PC-9 (cell line): ENCODE results near the gene PIK3C3. TPM values are rescaled to one million over a fixed set of nuclear protein-coding genes. Genes with fewer than 3 reads are reported as not detected.

Experiments
- BruUV-seq: library from RNA; stranded (reverse); fragments of 400-500 nt; replicated peaks from 2 replicates; lab custom pipeline; 2021; lab: Mats Ljungman, UMichigan
- CTCF ChIA-PET: fragments of 300-600 bp; sonication (Branson Sonifier 250); formaldehyde crosslinking; loops from one replicate; lab custom pipeline; 2022; ENCODE audit warnings: antibody characterized with exemption; lab: Charles Lee
- POLR2A ChIA-PET: fragments of 300-600 bp; sonication (Branson Sonifier 250); formaldehyde crosslinking; loops from one replicate; lab custom pipeline; 2022; ENCODE audit warnings: antibody characterized with exemption; ENCODE audit not compliant: unreplicated experiment; lab: Charles Lee
- DNase-seq, 2 experiments: peaks; one replicate each; pipeline versions ENCODE4 v3.0.0 to v3.0.0-alpha.2; 2015 to 2022; ENCODE audit warnings: mixed read lengths in 1 of 2
- H2AFZ ChIP-seq: fragments of 200-600 bp; sonication (generic); 2 replicates; pipeline ENCODE4 v1.8.1; 2017; ENCODE audit warnings: antibody characterized with exemption
- H3F3A ChIP-seq: fragments of 200-600 bp; sonication (generic); 2 replicates; pipeline ENCODE4 v1.8.1; 2017; ENCODE audit warnings: antibody characterized with exemption, mild to moderate bottlenecking, low read depth; ENCODE audit not compliant: insufficient read depth
- H3K27ac ChIP-seq: fragments of 200-600 bp; sonication (generic); 2 replicates; pipeline ENCODE4 v1.6.1; 2016; ENCODE audit warnings: mixed run types
- H3K27me3 ChIP-seq: fragments of 200-600 bp; sonication (generic); 2 replicates; pipeline ENCODE4 v1.6.1; 2016; ENCODE audit warnings: low read depth, mixed run types; ENCODE audit not compliant: insufficient read depth
- H3K36me3 ChIP-seq: fragments of 200-600 bp; sonication (generic); 2 replicates; pipeline ENCODE4 v1.6.1; 2016; ENCODE audit warnings: low read depth, mixed run types
- H3K4me1 ChIP-seq: fragments of 200-600 bp; sonication (generic); replicated peaks from 2 replicates; pipeline ENCODE4 v1.6.1; 2016; ENCODE audit warnings: mixed run types; ENCODE audit not compliant: insufficient read depth
- H3K4me2 ChIP-seq: fragments of 200-600 bp; sonication (generic); 2 replicates; pipeline ENCODE4 v1.6.1; 2017; ENCODE audit warnings: mixed run types
- H3K4me3 ChIP-seq: fragments of 200-600 bp; sonication (generic); 2 replicates; pipeline ENCODE4 v1.6.1; 2016; ENCODE audit warnings: mixed run types
- H3K79me2 ChIP-seq: fragments of 200-600 bp; sonication (generic); 2 replicates; pipeline ENCODE4 v1.6.1; 2017; ENCODE audit warnings: low read depth, mixed run types
- H3K9me2 ChIP-seq: fragments of 200-600 bp; sonication (generic); 2 replicates; pipeline ENCODE4 v1.8.1; 2017; ENCODE audit warnings: mild to moderate bottlenecking; ENCODE audit not compliant: insufficient read depth
- H3K9me3 ChIP-seq: fragments of 200-600 bp; sonication (generic); 2 replicates; pipeline ENCODE4 v1.8.1; 2016; ENCODE audit warnings: low read depth; ENCODE audit not compliant: insufficient read depth
- H4K20me1 ChIP-seq: fragments of 200-600 bp; sonication (generic); 2 replicates; pipeline ENCODE4 v1.8.1; 2017; ENCODE audit not compliant: insufficient read depth
- EZH2 ChIP-seq: fragments of 200-600 bp; sonication (generic); IDR thresholded peaks from 2 replicates; pipeline ENCODE4 v1.8.0; 2017; ENCODE audit warnings: antibody characterized with exemption, low read depth
- intact Hi-C: fragments of 100-400 bp; cut with micrococcal nuclease; formaldehyde crosslinking; loops from one replicate; pipeline ENCODE4 v1.10.0; 2022; ENCODE audit not compliant: unreplicated experiment
- total RNA-seq: library from RNA; stranded (reverse); gene quantifications from 2 replicates; pipeline ENCODE4 v1.2.3, GENCODE V29; 2021
- TF ChIP-seq, protein P1 (sequence below): fragments of 200-600 bp; sonication (generic); conservative IDR thresholded peaks from 2 replicates; pipeline ENCODE4 v1.6.1; 2017; ENCODE audit warnings: mixed run types, antibody characterized with exemption, mild to moderate bottlenecking, moderate library complexity

Gene PIK3C3
- total RNA-seq, 1 experiment from 2014 or later = 31.4 TPM

DNA sequence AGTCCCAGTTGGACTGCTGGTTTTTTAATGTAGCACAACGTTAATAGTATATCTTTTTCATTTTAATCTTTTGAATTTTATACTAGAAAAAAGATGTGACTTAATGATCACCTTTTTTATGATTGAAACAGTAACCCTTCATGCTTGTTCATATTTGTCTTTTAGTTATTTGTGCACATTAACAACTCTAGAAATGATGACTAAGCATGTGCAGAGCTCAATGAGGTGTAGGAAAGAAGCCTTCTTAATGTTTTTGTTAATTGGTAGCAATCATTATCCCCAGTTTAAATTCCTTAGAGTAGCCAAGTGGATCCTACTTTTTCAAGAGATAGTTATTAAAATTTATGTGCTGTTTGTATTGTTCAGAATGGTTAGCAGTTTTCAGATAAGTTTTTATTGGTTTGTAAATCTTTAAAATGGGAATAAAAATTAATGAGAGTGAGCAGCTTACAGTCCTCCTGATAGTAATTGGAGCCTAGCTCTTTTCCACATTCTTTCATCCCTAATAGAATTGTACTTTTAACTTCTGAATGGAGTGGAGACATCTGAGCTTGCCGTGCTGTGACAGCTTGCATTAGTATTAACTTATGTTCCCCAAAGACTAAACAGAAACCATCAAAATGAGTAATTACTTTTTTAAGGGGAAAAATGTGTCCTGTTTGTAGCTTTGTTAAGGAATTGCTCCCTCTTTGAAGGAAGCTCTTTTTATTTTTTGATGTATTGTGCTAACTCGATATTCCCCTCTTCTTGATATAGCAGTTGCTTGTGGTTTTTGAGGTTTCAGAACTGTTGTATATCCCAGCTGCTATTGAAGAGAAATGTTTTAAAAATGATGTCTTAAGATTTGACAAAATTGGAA, 17.3 kb downstream of the PIK3C3 start:
- H3K36me3 ChIP-seq = no peaks in the 10 kb centered on the region
- intact Hi-C loops = no loop called here
- H3K9me2 ChIP-seq = no peaks in the 10 kb centered on the region
- no TSS peak for BruUV-seq
- no peaks in the 10 kb centered on the region for H3K27me3 ChIP-seq
- H3K4me1 ChIP-seq = no peaks in the 10 kb centered on the region
- no peak overlapping the region for H3K4me2 ChIP-seq
- H3K79me2 ChIP-seq = no peaks in the 10 kb centered on the region
- no peak overlapping the region for H3K27ac ChIP-seq
- TF ChIP-seq, protein P1, sequence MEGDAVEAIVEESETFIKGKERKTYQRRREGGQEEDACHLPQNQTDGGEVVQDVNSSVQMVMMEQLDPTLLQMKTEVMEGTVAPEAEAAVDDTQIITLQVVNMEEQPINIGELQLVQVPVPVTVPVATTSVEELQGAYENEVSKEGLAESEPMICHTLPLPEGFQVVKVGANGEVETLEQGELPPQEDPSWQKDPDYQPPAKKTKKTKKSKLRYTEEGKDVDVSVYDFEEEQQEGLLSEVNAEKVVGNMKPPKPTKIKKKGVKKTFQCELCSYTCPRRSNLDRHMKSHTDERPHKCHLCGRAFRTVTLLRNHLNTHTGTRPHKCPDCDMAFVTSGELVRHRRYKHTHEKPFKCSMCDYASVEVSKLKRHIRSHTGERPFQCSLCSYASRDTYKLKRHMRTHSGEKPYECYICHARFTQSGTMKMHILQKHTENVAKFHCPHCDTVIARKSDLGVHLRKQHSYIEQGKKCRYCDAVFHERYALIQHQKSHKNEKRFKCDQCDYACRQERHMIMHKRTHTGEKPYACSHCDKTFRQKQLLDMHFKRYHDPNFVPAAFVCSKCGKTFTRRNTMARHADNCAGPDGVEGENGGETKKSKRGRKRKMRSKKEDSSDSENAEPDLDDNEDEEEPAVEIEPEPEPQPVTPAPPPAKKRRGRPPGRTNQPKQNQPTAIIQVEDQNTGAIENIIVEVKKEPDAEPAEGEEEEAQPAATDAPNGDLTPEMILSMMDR = no peak
- no peak for TF ChIP-seq EZH2
- H3K4me3 ChIP-seq = no peak overlapping the region
- H2AFZ ChIP-seq = no peak overlapping the region
- CTCF ChIA-PET = no interaction called here
- POLR2A ChIA-PET = no interaction called here
- no peak for DNase-seq
- H3F3A ChIP-seq = no peaks in the 10 kb centered on the region
- H4K20me1 ChIP-seq = peaks cover 6% of the 10 kb centered on the region
- H3K9me3 ChIP-seq = no peaks in the 10 kb centered on the region

GRCh38 chr18:41973983-41974382, 18.9 kb downstream of the PIK3C3 start:
- TF ChIP-seq, protein P1 = no peak
- TF ChIP-seq EZH2 = no peak
- intact Hi-C loops = no loop called here
- H3K27me3 ChIP-seq = no peaks in the 10 kb centered on the region
- DNase-seq = no peak
- ChIA-PET POLR2A (no interaction called here), CTCF (no interaction called here)
- H3K4me1 ChIP-seq = no peaks in the 10 kb centered on the region
- H3K9me2 ChIP-seq = no peaks in the 10 kb centered on the region
- H3K4me2 ChIP-seq = no peak overlapping the region
- H3K9me3 ChIP-seq = no peaks in the 10 kb centered on the region
- H3K27ac ChIP-seq = no peak overlapping the region
- H3K79me2 ChIP-seq = no peaks in the 10 kb centered on the region
- H3K4me3 ChIP-seq = no peak overlapping the region
- no peaks in the 10 kb centered on the region for H3K36me3 ChIP-seq
- H4K20me1 ChIP-seq = peaks cover 6% of the 10 kb centered on the region
- H3F3A ChIP-seq = no peaks in the 10 kb centered on the region
- H2AFZ ChIP-seq = no peak overlapping the region
- no TSS peak for BruUV-seq

- no peaks in the 10 kb centered on the region for H3K9me3 ChIP-seq
- no peak overlapping the region for H3K4me3 ChIP-seq
- H3K36me3 ChIP-seq = no peaks in the 10 kb centered on the region
- H3F3A ChIP-seq = no peaks in the 10 kb centered on the region
- ChIA-PET POLR2A (no interaction called here), CTCF (no interaction called here)
- H3K4me2 ChIP-seq = no peak overlapping the region
- TF ChIP-seq EZH2 = no peak
- TF ChIP-seq, protein P1 = no peak
- no TSS peak for BruUV-seq
- no peak overlapping the region for H2AFZ ChIP-seq
- no peaks in the 10 kb centered on the region for H3K4me1 ChIP-seq
- H3K79me2 ChIP-seq = no peaks in the 10 kb centered on the region
- peaks cover 6% of the 10 kb centered on the region for H4K20me1 ChIP-seq
- no peaks in the 10 kb centered on the region for H3K9me2 ChIP-seq
- no peak overlapping the region for H3K27ac ChIP-seq
- intact Hi-C loops = no loop called here
- no peak for DNase-seq
- no peaks in the 10 kb centered on the region for H3K27me3 ChIP-seq
Observed at GRCh38 chr18:41974796-41975201, 19.8 kb downstream of the PIK3C3 start.
